GM18861 (cell line): ENCODE data around the gene IGFL3.
"Not testable (repeated sequence)": the region's sequence is repeated elsewhere in the genome, so short reads cannot be mapped to it uniquely, and the experiment has no call there.

Source experiments
- ATAC-seq: cut with Tn5 transposase; IDR thresholded peaks from one replicate; pipeline ENCODE4 v1.9.1; 2021; ENCODE audit not compliant: unreplicated experiment

The IGFL3 gene

DNA sequence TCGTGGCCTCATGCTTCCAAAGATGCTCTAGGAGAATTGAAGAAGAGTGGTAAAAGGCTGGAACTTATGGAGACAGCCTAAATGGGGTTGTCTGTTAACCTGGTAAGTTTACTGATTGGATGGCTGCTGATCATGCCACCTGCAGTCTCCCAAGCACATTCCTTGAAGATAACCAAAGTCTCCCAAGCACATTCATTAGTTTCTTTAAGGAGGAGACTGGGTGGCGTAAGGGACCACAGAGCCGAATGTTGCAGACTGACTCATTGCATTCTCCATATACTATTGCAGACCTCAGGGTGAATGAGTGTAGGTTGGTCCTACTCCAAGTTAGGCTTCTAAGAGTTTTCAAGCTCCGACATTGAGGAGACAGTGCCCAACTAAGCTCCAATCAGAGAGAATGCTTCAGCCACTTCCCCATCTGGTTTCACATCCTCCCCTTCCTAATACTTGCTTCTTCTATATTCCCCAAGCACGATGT is at the start of gene IGFL3:
Gene IGFL3 (minus strand): TSS at position 51 of the 478 bp plus-strand sequence. CDS start 39 bp downstream, at position 12.
- no peak for ATAC-seq

DNA sequence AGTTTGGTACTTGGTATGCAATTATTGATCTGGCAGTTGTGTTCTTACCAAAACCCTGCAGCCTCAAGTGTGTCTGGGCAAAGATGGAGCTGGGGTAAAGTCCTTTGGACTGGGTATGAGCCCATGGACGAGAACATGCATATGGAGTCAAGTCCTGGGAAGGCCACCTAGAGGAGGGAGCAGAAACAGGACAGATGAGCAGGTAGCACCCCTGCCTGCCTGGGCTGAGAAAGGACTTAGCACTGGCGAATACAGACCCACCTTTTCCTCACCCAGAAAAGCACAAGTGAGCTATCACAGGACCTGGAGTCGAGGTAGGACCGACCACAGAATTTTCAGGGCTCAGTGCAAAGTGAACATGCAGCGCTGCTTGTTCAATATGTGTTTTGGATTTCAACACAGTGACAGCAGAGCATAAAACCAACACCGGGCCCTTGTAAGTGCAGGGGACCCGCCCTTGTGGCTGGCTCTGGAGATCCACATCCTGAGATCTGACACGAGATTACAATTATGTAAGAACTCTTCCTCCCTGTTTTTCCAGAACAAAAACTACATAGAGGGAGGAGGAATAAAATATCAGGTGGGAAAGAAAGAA is 49.5 kb upstream of the IGFL3 start:
- ATAC-seq: no peak

DNA sequence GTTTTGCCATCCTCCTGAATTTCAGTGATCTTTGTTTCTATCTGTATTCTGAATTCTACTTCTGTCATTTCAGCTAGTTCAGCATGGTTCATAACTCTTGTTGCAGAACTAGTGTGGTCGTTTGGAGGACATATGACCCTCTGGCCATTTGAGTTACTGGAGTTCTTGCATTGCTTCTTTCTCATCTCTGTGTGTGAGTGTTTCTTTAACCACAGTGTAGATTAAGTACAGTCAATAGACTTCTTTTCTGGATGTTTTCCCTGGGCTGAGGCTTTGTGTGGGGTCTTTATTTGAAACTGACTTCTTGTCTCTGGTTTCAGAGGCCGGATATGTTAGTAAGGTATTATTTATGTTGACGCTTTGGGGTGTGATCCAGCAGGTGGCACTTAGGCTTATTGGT is 38.2 kb upstream of the IGFL3 start:
- no peak for ATAC-seq

DNA sequence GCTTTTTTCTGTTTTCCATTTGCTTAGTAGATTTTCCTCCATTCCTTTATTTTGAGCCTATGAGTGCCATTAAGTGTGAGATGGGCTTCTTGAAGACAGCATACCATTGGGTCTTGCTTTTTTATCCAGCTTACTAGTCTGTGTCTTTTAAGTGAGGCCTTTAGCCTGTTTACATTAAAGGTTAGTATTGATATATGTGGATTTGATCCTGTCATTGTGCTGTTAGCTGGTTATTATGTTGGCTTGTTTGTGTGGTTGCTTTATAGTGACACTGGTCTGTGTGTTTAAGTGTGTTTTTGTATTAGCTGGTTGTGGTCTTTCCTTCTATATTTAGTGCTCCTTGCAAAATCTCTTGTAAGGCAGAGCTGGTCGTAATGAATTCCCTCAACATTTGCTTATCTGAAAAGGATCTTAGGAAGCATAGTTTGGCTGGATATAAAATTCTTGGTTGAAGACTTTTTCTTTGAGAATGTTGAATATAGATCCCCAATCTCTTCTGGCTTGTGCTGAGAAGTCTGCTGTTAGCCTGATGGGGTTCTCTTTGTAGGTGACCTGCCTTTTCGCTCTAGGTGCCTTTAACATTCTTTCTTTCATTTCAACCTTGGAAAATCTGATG is 37.3 kb upstream of the IGFL3 start:
- ATAC-seq: not testable (repeated sequence)

DNA sequence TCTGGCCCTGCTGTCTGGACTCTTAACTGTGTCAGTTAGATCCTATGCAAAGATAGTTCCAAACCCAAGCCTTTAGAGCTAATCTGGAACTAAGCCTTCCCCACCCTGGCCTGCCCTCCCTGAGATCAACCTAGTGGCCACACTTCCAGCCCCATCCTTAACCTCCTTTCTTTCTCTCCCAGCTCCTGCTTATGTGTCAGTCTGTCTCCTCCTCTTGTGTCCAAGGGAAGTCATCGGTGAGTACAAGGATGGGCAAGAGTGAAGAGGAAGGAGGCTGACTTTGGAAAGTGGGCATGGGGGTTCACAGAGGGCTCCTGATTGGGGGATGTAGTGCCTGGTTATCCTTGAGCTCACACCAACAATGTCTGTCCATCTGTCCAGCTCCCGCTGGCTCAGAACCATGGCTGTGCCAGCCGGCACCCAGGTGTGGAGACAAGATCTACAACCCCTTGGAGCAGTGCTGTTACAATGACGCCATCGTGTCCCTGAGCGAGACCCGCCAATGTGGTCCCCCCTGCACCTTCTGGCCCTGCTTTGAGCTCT is 35.8 kb upstream of the IGFL3 start:
- no peak for ATAC-seq

DNA sequence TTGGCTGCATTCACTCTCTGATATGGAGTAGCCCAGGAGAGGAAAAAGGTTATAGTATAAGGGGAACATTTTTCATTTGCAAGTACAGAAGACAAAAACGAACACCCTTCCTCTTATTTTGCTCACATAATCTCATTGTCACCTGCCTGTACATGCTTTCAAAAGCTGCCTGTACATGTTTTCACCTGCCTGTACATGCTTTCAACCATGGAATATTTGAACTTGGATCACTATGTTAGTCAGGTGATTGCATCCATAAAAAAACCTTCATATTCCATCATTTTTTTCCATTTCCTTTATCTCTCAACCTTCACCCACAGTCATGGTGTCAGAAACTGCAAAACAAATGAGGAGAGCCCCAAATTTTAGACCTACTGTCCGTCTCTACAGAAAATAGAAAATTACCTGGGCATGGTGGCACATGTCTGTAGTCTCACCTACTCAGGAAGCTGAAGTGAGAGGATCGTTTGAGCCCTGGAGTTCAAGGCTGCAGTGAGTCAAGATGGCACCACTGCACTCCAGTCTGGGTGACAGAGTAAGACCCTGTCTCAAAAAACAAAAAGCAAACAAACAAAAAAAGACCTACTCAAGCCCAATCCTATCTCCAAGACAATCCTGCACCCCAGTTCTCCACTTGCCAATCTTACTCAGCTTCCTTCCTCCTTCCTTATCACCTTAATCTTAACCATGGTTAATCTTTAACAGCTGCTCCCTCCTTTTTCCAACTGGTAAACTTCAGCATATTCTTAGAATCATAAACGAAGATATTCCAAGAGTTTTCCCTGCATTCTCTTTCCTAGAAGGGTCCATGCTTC is 35.1 kb upstream of the IGFL3 start:
- ATAC-seq: no peak

DNA sequence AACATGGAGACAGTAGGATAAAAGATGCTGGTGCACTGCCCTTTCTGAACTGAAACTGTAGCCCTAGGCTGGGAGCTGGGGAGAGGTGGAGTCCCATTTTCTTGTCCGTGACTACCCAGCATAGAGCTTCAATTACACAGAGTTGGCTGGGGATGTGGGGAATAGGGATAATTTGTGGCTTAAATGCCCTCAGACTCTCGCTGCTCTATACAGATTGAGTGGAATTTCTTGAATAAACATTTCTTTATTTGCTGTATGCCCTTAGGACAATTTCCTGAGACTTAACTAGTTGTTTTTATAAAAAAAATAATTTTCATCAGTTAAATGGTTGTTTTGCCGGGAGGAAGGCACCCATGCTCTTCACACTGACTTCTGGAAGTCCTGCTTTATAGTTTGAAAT is 30.7 kb upstream of the IGFL3 start:
- ATAC-seq: no peak

DNA sequence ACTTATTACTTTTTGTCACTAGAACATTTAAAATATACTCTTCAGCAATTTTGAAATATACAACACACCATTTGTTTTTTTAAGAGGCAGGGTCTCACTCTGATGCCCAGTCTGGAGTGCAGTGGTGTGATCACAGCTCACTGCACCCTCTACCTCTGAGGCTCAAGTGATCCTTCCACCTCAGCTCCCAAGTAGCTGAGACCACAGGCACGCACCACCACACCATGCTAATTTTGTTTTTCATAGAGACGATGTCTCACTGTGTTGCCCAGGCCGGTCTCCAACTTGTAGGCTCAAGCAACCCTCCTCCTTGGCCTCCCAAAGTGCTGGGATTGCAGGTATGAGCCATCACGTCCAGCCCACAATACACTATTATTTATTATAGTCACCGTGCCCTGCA is 26.1 kb upstream of the IGFL3 start:
- ATAC-seq: no peak

DNA sequence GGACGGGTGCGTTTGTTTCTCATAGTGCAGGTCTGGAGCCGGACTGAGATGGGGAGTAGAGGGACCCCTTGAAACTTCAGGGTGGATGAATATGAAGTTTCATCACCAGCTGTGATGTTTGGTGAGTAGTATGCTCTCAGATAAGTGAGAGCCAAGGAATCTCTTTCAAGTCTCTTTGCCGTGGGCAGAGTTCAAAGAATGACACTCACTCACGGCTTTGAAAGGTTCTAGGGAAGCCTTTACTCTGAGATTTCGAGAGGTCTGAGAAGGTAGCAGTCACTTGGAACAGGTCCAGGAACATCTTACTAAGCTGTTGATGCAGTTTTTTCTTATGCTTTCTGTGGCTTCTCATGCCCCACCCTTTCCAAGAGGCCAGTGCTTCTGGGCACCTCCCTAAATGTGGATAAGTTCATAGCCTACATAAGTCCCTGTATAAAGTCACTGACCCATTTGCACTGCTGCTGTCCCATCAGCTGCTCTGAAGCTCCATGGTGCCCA is 23.4 kb upstream of the IGFL3 start, which contains the start of gene IGFL2:
Gene IGFL2 (plus strand): TSS at position 448 of the 498 bp plus-strand sequence. CDS start 41 bp downstream, at position 489.
- no peak for ATAC-seq

DNA sequence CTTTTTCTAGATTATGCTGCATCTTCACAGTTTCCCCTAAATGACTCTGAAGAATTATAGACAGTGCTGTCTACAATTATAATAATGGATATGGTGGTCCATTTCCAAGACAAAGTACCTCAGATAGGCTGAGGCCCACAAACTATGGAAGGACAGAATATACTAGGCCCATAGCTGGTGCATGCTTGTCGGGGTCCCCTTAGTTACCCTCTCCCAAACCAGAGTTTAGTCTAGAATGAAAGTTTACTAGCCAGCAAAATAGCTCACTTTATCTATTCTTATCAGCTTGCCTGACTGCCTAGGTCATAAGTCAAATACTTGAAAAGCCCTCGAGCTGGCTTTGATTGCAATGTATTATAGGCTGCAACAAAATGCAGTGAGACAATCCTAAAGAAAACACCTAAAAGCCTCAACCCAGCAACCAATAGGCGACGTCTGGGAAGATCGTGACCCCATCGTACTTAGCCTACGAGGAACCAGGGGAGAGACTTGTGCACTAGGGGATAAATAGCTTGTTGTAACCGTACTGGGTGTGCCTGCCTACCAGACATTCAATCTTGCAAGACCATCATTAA is 22.8 kb upstream of the IGFL3 start:
- ATAC-seq: no peak

DNA sequence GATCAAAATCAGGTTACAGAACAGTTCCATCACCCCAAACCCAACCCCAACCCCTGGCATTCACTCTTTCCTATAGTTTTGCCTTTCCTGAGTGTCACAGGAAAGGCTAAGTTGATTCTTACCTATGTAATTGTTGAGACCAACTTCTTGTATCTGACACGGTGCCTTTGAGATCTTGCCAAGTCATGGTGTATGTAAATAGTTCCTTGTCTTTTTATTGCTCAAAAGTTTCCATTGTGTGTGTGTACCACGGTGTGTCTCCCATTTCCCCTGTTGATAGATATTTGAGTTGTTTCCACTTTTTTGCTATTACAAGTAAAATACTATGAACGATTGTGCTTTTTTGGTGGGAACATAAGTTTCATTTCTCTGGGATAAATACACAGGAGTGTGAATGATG is 20.3 kb upstream of the IGFL3 start:
- ATAC-seq: no peak

DNA sequence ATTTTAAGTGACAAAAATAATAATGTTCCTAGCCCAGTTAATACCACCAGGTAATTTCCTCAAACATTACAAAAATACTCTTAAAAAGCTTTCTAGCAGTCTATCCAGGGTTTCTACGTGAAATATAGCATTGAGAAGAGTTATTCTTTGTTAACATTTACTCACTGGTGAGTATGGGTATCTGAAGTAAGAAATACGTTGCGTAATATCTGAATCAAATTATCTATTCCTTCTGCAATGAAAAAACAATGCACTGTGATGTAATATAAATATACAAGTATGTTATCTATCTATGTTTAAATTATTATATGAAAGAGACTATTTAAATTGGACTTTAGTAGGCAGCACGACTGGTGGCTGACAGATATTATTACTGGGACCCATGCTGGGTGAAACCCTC is 17.8 kb upstream of the IGFL3 start:
- ATAC-seq: no peak

DNA sequence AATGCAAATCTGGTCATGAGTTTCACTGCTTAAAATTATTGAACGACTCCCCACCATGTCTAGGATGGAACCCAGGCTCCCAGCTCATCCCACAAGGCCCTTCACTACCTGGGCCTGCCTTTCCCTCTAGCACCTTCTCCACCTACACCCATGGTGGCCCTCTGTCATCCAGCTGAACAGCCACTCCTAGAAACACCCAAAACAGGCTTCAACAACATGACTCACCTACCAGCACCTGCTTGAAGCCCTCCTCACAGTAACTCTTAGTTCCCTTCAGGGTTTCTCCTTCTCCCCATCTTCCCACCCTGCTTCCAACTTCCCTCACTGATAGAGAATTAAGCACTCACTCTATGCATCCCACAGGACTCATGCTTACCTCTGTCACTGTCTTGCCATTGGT is 16.9 kb upstream of the IGFL3 start:
- no peak for ATAC-seq

DNA sequence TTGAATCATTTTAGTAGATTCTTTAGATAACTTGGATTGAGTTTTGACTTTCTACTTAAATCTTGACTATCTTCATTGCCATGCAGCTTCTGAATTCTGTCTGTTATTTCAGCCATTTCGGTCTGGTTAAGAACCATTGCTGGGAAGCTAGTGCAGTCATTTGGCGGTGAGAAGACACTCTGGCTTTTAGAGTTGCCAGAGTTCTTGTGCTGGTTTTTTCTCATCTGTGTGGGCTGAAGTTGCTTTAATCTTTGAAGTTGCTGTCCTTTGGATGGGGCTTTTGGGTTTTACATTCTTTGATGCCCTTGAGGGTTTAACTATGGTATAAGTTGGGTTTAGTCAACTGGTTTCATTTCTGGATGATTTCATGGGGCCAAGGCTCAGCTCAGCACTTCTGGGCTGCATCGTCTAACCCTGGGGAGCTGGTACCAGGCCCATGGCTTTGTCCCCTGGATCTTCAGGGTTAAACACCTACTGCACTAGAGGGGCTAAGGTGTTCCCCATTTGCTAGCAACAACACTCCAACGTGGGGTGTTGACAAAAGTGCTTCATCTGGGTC is 13.5 kb upstream of the IGFL3 start:
- ATAC-seq: no peak

DNA sequence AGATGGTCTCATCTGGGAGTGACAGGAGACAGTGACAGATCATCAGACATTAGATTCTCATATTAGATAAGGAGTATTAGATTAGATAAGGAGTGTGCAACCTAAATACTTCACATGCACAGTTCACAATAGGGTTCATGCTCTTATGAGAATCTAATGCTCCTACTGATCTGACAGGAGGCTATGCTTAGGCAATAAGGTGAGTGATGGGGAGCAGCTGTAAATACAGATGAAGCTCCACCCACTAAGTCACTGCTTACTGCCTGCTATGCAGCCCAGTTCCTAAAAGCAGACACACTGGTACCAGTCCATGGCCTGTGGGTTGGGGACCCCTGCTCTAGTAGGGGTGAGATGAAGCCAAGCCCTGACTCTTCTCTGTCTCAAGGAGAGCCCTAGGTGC is 10.0 kb upstream of the IGFL3 start:
- ATAC-seq: no peak

DNA sequence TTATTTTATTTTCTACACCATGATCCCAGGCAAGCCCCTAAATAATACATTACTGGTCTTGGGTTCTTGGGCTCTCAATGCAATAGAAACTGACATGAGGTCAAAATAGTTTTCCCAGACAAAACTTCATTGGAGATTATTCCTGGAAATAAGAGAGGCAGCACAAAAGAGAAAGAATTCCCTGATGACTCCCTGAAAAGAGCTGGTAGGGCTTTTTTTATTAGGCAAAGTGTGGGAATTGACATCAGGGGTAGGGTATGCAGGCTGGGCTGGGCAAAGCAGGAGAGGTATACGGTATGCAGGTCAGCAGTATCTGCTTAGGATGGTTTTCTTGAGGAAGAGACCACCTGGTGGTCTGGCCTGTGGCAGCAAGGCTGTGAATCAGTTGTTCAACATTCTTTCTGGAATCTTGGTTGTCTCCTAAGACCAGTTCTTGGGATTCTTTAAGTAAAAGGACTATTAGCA is 9.3 kb upstream of the IGFL3 start:
- no peak for ATAC-seq

DNA sequence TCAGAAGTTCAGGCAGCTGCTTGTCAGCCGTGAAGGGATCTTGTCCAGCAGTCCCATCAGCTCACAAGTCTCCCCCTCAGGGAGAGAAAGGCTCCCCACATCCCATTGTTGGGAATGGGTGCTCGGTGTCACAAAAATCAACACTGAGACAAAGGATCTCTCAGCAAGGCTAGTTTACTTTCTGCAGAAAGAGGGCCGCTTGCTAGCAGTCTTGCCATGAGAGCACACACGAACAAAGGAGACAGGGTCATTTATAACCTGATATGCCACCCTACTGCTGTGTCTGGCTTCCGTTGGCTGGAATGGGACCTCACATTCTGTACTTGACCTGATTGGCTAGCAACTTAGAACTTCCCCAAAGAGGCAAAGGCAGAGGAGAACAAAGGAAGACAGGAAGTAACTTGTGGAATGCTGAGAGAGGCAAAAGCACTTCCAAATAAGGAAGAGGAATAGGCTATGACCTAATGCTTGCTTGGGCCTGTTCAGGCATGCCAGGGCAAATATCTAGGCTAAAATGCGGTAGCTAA is 8.7 kb upstream of the IGFL3 start:
- ATAC-seq: no peak

DNA sequence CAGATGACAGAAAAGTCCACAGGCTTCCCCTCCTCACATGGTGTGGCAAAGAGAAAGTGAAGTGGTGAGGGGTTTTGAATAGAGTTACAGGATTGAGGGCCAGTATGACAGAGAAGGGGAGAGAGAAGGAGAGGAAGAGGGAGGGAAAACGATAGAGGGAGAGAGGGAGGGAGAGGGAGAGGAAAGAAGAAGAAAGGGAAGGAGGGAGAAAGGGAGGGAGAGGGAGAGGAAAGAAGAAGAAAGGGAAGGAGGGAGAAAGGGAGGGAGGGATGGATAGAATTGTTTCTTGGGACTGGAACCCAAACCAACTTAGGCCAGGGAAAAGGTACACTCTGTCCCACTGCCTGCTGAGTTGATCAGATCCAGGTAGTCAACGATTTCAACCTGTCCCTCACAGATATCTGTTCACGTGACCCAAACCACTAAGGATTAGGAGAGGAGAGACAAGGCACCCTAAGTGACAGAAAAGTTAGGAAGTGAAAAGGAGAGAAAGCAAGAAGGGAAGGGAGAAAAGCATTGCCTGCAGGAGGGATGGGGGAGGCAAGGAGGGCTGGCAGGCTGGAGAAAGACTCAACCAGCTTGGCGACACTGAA is 8.1 kb upstream of the IGFL3 start:
- no peak for ATAC-seq

DNA sequence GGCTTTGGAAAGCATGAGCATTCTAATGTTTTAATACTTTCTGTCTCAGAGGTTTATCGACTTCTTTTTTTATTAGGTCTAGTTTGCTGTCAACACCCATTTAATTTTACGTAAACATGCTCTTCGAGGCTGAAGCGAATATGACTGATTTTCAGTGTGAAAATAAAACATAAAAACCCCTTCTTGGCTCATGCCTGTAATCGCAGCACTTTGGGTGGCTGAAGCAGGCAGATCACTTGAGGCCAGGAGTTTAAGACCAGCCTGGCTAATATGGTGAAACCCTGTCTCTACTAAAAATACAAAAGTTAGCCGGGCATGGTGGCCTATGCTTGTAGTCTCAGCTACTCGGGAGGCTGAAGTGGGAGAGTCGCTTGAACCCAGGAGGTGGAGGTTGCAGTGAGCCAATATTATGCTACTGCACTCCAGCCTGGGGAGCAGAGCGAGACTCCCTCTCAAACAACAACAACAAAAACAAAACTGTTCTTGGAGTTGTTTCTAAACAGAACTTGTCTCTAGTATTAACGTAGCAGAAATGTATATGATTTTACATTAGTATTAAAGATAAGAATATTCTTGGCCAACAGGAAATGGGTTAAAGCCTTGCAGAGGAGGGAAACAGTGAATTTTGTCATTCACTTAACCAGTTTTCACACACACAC is 7.1 kb upstream of the IGFL3 start:
- no peak for ATAC-seq
